ENCODE data around the gene HEXB. TPM values are rescaled to one million over a fixed set of nuclear protein-coding genes. Genes with fewer than 3 reads are reported as not detected.

Gene HEXB
- total RNA-seq, 1 donor from 2014 or later = 58.3 TPM

GRCh38 chr5:74685979-74686631 is 1.1 kb downstream of the HEXB start:
- peak overlapping the region; percentile 0 for H3K27ac Mint-ChIP-seq

GRCh38 chr5:74686962-74687751 is 2.1 kb downstream of the HEXB start:
- DNase-seq (ENCODE audit: low spot score in 2 of 2, unreplicated experiment in 2 of 2) = no peak
- H3K27me3 Mint-ChIP-seq (ENCODE audit: low read depth) = no peaks in the 10 kb centered on the region
- no peak for TF ChIP-seq CTCF (IDR thresholded peaks at IDR 0.05; ENCODE audit: unreplicated experiment)
- H3K27ac Mint-ChIP-seq = no peak overlapping the region
- H3K9me3 Mint-ChIP-seq = no peaks in the 10 kb centered on the region
- H3K4me1 Mint-ChIP-seq = peaks cover 20% of the 10 kb centered on the region
- H3K4me3 Mint-ChIP-seq = no peak overlapping the region
- H3K36me3 Mint-ChIP-seq = peaks cover 4% of the 10 kb centered on the region

More at GRCh38 chr5:74685979-74686631, 1.1 kb downstream of the HEXB start:
- TF ChIP-seq CTCF (IDR thresholded peaks at IDR 0.05; ENCODE audit: unreplicated experiment) = no peak
- DNase-seq (ENCODE audit: low spot score in 2 of 2, unreplicated experiment in 2 of 2) = no peak
- H3K36me3 Mint-ChIP-seq = peaks cover 4% of the 10 kb centered on the region
- no peaks in the 10 kb centered on the region for H3K27me3 Mint-ChIP-seq (ENCODE audit: low read depth)
- peak overlapping the region; percentile 66 for H3K4me3 Mint-ChIP-seq
- H3K9me3 Mint-ChIP-seq = no peaks in the 10 kb centered on the region
- H3K4me1 Mint-ChIP-seq = peaks cover 20% of the 10 kb centered on the region

GRCh38 chr5:74693191-74693590 is 8.2 kb downstream of the HEXB start:
- no peak for TF ChIP-seq CTCF (IDR thresholded peaks at IDR 0.05; ENCODE audit: unreplicated experiment)
- Mint-ChIP-seq H3K27me3 (ENCODE audit: low read depth) (no peaks in the 10 kb centered on the region), H3K27ac (no peak overlapping the region), H3K36me3 (peaks cover 19% of the 10 kb centered on the region), H3K4me1 (no peaks in the 10 kb centered on the region), H3K9me3 (no peaks in the 10 kb centered on the region), H3K4me3 (no peak overlapping the region)
- no peak for DNase-seq (ENCODE audit: low spot score in 2 of 2, unreplicated experiment in 2 of 2)

GRCh38 chr5:74717596-74717995 is 32.6 kb downstream of the HEXB start:
- no peak overlapping the region for H3K4me3 Mint-ChIP-seq
- no peak for TF ChIP-seq CTCF (IDR thresholded peaks at IDR 0.05; ENCODE audit: unreplicated experiment)
- no peaks in the 10 kb centered on the region for H3K27me3 Mint-ChIP-seq (ENCODE audit: low read depth)
- H3K36me3 Mint-ChIP-seq = peaks cover 35% of the 10 kb centered on the region
- no peak for DNase-seq (ENCODE audit: low spot score in 2 of 2, unreplicated experiment in 2 of 2)
- H3K4me1 Mint-ChIP-seq = peaks cover 4% of the 10 kb centered on the region
- H3K27ac Mint-ChIP-seq = no peak overlapping the region
- no peaks in the 10 kb centered on the region for H3K9me3 Mint-ChIP-seq

- TF ChIP-seq CTCF (IDR thresholded peaks at IDR 0.05; ENCODE audit: unreplicated experiment) = no peak
- no peaks in the 10 kb centered on the region for H3K9me3 Mint-ChIP-seq
- no peaks in the 10 kb centered on the region for H3K27me3 Mint-ChIP-seq (ENCODE audit: low read depth)
- peaks cover 42% of the 10 kb centered on the region for H3K36me3 Mint-ChIP-seq
- peaks cover 5% of the 10 kb centered on the region for H3K4me1 Mint-ChIP-seq
- H3K4me3 Mint-ChIP-seq = no peak overlapping the region
- H3K27ac Mint-ChIP-seq = no peak overlapping the region
- no peak for DNase-seq (ENCODE audit: low spot score in 2 of 2, unreplicated experiment in 2 of 2)
Measured at GRCh38 chr5:74722271-74722670, 37.2 kb downstream of the HEXB start.

All from mesothelial cell of epicardium (in vitro differentiated cells).